Prostate gland (tissue), 2 donors: ENCODE measurements around the gene CHEK1.

Experiments
- CTCF ChIP-seq, 4 experiments: fragments of 200-600 bp in 2 of 4; fragments of 450-650 bp in 2 of 4; sonication (generic) in 2 of 4; IDR thresholded peaks; 1 replicate in 3 of 4; 2 replicates in 1 of 4; pipeline ENCODE4 v1.5.1; 2016 to 2019; ENCODE audit warnings: antibody characterized with exemption in 4 of 4, mild to moderate bottlenecking in 2 of 4, moderate library complexity in 2 of 4
- POLR2A ChIP-seq: fragments of 450-650 bp; IDR thresholded peaks from one replicate; pipeline ENCODE4 v1.6.1; 2016; ENCODE audit warnings: antibody characterized with exemption, mild to moderate bottlenecking
- POLR2AphosphoS5 ChIP-seq: sonication (generic); formaldehyde crosslinking; IDR thresholded peaks from one replicate; pipeline ENCODE4 v1.6.1; 2017; ENCODE audit warnings: antibody characterized with exemption

GRCh38 chr11:125592305-125593113 lies 32.5 kb upstream of the CHEK1 start, which contains the start of gene STT3A:
- TF ChIP-seq CTCF (IDR thresholded peaks at IDR 0.05) (no peak), POLR2A (peak; percentile 96), POLR2AphosphoS5 (peak; percentile 98)
